ENCODE data around the gene NHLH1.
A peak's percentile ranks its signal among the peaks of the same experiment; 100 is the strongest.

NHLH1 gene

DNA sequence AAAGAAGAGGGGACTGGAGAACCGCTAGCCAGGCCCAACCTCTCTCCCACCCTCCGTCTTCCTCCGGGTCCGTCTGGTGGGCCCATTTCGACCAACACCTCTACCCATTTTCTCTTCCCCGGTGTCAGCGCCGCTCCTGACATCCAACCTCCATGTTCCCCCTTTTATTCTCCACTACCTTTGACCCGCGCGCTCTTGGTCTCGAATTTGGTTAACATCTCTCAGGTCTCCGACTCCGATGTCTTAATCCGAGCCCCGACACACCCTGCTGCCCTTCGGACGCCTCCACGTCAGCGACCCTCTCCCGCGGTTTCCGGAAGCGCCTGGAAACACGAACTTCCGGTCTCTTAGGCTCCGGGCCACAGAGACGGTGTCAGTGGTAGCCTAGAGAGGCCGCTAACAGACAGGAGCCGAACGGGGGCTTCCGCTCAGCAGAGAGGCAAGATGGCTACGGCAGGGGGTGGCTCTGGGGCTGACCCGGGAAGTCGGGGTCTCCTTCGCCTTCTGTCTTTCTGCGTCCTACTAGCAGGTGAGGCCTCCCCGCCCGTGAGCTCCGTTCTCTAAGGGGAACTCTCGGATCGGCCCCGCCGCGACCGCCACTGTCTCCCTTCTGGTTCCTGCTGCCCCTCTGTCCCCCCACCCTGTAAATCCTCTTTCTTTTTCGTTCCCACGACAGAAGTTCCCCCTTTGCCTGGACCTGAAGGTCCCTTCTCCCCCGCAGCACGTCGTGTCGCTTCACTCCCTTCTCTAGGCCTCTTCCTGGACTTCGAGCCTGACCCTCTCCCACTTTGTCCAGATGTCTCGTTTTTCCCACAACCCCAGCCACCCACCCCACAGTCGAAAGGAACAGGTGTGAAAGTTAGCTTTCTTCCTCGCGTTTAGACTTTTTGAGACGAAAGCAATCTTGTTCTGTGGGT is 23.7 kb upstream of the NHLH1 start, which contains the start of the genes COPA and NCSTN:
COPA (minus strand) TSS at position 298 of the 917 bp plus-strand sequence; CDS start at position 218, 80 bp downstream.
NCSTN (plus strand) TSS at position 431 of the 917 bp plus-strand sequence; CDS start at position 445, 14 bp downstream.
- peak; percentile 100 for ATAC-seq
- TF ChIP-seq ZFP3 (CRISPR knock-in tag; IDR thresholded peaks at IDR 0.05) (0 out of 2 replicates have a peak, but pooled peaks have one; percentile 23), PATZ1 (CRISPR knock-in tag; IDR thresholded peaks at IDR 0.05; ENCODE audit: borderline replicate concordance) (peak; percentile 92), ZNF565 (CRISPR knock-in tag; conservative IDR thresholded peaks at IDR 0.05; ENCODE audit: low read depth) (no peak), ISL1 (CRISPR knock-in tag; IDR thresholded peaks at IDR 0.05) (no peak), ZNF8 (CRISPR knock-in tag; IDR thresholded peaks at IDR 0.05) (no peak), PPARA (CRISPR knock-in tag; IDR thresholded peaks at IDR 0.05; ENCODE audit: borderline replicate concordance) (no peak), TCF4 (CRISPR knock-in tag; IDR thresholded peaks at IDR 0.05; ENCODE audit: borderline replicate concordance) (no peak)
- TF ChIP-seq, protein P1, sequence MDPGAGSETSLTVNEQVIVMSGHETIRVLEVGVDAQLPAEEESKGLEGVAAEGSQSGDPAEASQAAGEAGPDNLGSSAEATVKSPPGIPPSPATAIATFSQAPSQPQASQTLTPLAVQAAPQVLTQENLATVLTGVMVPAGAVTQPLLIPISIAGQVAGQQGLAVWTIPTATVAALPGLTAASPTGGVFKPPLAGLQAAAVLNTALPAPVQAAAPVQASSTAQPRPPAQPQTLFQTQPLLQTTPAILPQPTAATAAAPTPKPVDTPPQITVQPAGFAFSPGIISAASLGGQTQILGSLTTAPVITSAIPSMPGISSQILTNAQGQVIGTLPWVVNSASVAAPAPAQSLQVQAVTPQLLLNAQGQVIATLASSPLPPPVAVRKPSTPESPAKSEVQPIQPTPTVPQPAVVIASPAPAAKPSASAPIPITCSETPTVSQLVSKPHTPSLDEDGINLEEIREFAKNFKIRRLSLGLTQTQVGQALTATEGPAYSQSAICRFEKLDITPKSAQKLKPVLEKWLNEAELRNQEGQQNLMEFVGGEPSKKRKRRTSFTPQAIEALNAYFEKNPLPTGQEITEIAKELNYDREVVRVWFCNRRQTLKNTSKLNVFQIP (CRISPR knock-in tag; IDR thresholded peaks at IDR 0.05; ENCODE audit: borderline replicate concordance, low read depth): no peak

GRCh38 chr1:160344241-160344640 is 22.6 kb upstream of the NHLH1 start:
- TF ChIP-seq TCF4 (CRISPR knock-in tag; IDR thresholded peaks at IDR 0.05; ENCODE audit: borderline replicate concordance) (no peak), OSR1 (CRISPR knock-in tag; IDR thresholded peaks at IDR 0.05) (no peak), ZFP30 (CRISPR knock-in tag; IDR thresholded peaks at IDR 0.05) (no peak)
- no peak for ATAC-seq

- TF ChIP-seq, protein P1 (CRISPR knock-in tag; IDR thresholded peaks at IDR 0.05; ENCODE audit: borderline replicate concordance, low read depth): no peak
- TF ChIP-seq ZNF70 (CRISPR knock-in tag; IDR thresholded peaks at IDR 0.05): no peak
- no peak for TF ChIP-seq ZC3H10 (CRISPR knock-in tag; IDR thresholded peaks at IDR 0.05)
- no peak for TF ChIP-seq ARNTL (CRISPR knock-in tag; IDR thresholded peaks at IDR 0.05; ENCODE audit: borderline replicate concordance, low read depth)
- TF ChIP-seq ISL1 (CRISPR knock-in tag; IDR thresholded peaks at IDR 0.05): no peak
These were observed 21.9 kb upstream of the NHLH1 start for GRCh38 chr1:160344936-160345335.

DNA sequence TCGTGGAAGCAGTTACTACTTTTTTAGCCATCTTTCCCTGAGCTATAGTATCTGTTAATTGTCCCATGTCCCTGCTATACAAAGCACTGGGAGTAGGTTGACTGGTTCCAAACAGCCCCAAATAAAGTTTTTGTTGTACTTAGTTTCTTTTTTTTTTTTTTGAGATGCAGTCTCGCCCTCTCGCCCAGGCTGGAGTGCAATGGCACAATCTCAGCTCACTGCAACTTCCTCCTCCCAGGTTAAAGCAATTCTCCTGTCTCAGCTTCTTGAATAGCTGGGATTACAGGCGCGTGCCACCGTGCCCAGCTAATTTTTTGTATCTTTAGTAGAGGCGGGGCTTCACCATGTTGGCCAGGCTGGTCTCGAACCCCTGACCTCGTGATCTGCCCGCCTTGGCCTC is 20.4 kb upstream of the NHLH1 start:
- no peak for ATAC-seq
- TF ChIP-seq BACH2 (CRISPR knock-in tag; IDR thresholded peaks at IDR 0.05; ENCODE audit: borderline replicate concordance): no peak
- TF ChIP-seq, protein P2, sequence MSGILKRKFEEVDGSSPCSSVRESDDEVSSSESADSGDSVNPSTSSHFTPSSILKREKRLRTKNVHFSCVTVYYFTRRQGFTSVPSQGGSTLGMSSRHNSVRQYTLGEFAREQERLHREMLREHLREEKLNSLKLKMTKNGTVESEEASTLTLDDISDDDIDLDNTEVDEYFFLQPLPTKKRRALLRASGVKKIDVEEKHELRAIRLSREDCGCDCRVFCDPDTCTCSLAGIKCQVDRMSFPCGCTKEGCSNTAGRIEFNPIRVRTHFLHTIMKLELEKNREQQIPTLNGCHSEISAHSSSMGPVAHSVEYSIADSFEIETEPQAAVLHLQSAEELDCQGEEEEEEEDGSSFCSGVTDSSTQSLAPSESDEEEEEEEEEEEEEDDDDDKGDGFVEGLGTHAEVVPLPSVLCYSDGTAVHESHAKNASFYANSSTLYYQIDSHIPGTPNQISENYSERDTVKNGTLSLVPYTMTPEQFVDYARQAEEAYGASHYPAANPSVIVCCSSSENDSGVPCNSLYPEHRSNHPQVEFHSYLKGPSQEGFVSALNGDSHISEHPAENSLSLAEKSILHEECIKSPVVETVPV (CRISPR knock-in tag; IDR thresholded peaks at IDR 0.05): no peak
- no peak for TF ChIP-seq ZFP3 (CRISPR knock-in tag; IDR thresholded peaks at IDR 0.05)
- TF ChIP-seq TOX (CRISPR knock-in tag; IDR thresholded peaks at IDR 0.05; ENCODE audit: borderline replicate concordance): no peak
- no peak for TF ChIP-seq ZNF565 (CRISPR knock-in tag; conservative IDR thresholded peaks at IDR 0.05; ENCODE audit: low read depth)
- TF ChIP-seq TSHZ2 (CRISPR knock-in tag; IDR thresholded peaks at IDR 0.05): no peak
- TF ChIP-seq ZC3H10 (CRISPR knock-in tag; IDR thresholded peaks at IDR 0.05): no peak
- no peak for TF ChIP-seq GLIS3 (CRISPR knock-in tag; IDR thresholded peaks at IDR 0.05)
- TF ChIP-seq ARNTL (CRISPR knock-in tag; IDR thresholded peaks at IDR 0.05; ENCODE audit: borderline replicate concordance, low read depth): no peak
- no peak for TF ChIP-seq SNAI2 (CRISPR knock-in tag; IDR thresholded peaks at IDR 0.05)
- no peak for TF ChIP-seq TCF4 (CRISPR knock-in tag; IDR thresholded peaks at IDR 0.05; ENCODE audit: borderline replicate concordance)
- no peak for TF ChIP-seq RARB (CRISPR knock-in tag; IDR thresholded peaks at IDR 0.05)
- no peak for TF ChIP-seq OSR1 (CRISPR knock-in tag; IDR thresholded peaks at IDR 0.05)
- TF ChIP-seq, protein P1 (CRISPR knock-in tag; IDR thresholded peaks at IDR 0.05; ENCODE audit: borderline replicate concordance, low read depth): no peak
- TF ChIP-seq CREB5 (CRISPR knock-in tag; IDR thresholded peaks at IDR 0.05; ENCODE audit: low read depth): no peak

More at GRCh38 chr1:160344936-160345335, 21.9 kb upstream of the NHLH1 start:
- no peak for ATAC-seq

Data from SK-N-SH treated with all-trans-retinoic acid at 6 μM for 48 hours (cell line).